ENCODE results near the gene BARX2. TPM values are rescaled to one million over a fixed set of nuclear protein-coding genes. Genes with fewer than 3 reads are reported as not detected.

BARX2 gene
- total and polyA plus RNA-seq, 9 donors: 0.06 to 6.2 (median 0.35) TPM; not detected in 4

DNA sequence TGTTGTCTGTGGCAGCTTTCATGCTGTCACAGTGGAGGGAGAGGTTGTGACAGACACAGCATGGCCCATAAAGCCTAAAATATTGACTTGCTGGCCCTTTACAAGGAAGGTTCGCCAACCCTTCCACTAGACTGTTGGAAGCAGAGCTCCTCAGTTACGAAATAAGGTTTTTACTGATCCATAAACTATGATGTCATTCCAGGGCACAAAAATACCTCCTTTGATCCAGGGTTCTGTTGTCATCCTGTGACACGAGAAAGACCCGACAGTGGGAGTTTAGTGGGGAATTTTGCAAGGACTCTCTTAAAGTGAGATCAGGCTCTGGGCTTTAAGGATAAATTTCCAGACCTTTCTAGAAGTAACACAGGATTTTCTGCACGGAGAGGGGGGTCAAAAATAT lies 15.7 kb downstream of the BARX2 start:
- TF ChIP-seq, protein P1, sequence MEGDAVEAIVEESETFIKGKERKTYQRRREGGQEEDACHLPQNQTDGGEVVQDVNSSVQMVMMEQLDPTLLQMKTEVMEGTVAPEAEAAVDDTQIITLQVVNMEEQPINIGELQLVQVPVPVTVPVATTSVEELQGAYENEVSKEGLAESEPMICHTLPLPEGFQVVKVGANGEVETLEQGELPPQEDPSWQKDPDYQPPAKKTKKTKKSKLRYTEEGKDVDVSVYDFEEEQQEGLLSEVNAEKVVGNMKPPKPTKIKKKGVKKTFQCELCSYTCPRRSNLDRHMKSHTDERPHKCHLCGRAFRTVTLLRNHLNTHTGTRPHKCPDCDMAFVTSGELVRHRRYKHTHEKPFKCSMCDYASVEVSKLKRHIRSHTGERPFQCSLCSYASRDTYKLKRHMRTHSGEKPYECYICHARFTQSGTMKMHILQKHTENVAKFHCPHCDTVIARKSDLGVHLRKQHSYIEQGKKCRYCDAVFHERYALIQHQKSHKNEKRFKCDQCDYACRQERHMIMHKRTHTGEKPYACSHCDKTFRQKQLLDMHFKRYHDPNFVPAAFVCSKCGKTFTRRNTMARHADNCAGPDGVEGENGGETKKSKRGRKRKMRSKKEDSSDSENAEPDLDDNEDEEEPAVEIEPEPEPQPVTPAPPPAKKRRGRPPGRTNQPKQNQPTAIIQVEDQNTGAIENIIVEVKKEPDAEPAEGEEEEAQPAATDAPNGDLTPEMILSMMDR (IDR thresholded peaks at IDR 0.05): no peak
- no peak for TF ChIP-seq EP300 (IDR thresholded peaks at IDR 0.05)
- TF ChIP-seq POLR2A (IDR thresholded peaks at IDR 0.05): no peak
- no peak for DNase-seq
- Histone ChIP-seq H3K27ac (no peak overlapping the region), H3K4me3 (no peak overlapping the region), H3K4me1 (ENCODE audit: insufficient read depth) (no peaks in the 10 kb centered on the region), H3K9me3 (no peaks in the 10 kb centered on the region), H3K27me3 (no peaks in the 10 kb centered on the region), H3K36me3 (no peaks in the 10 kb centered on the region)
- intact Hi-C loops (cut with DNase I): no loop called here
- 46 to 57% (median 52%) methylated on average over 5 of the region's 5 CpGs for WGBS, 3 donors

DNA sequence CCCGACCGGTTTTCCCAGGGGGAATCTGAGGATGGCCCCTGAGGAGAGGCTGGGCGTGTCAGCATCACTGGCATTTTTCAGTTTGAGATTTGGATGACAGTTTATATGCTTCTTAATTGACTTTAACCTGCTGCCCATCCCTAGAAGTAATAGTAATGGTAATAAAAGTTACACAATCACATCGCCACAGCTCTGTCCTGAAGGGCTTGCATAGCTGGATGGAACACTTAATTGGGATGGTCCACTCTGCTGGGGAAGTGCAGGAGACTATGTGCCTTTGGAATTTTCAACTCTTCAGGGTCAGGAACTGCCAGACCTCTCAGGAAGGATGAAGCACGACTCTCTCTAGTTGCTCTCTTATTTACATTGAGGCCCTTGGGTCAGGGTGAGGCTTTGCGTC lies 16.2 kb downstream of the BARX2 start:
- DNase-seq: no peak
- 64 to 71% (median 67%) methylated on average over 6 of the region's 6 CpGs for WGBS, 3 donors
- Histone ChIP-seq H3K36me3 (no peaks in the 10 kb centered on the region), H3K4me3 (no peak overlapping the region), H3K9me3 (no peaks in the 10 kb centered on the region), H3K27me3 (no peaks in the 10 kb centered on the region), H3K4me1 (ENCODE audit: insufficient read depth) (no peaks in the 10 kb centered on the region), H3K27ac (no peak overlapping the region)
- intact Hi-C loops (cut with DNase I): no loop called here
- TF ChIP-seq, protein P1 (IDR thresholded peaks at IDR 0.05): no peak
- TF ChIP-seq EP300 (IDR thresholded peaks at IDR 0.05): no peak
- TF ChIP-seq POLR2A (IDR thresholded peaks at IDR 0.05): no peak

DNA sequence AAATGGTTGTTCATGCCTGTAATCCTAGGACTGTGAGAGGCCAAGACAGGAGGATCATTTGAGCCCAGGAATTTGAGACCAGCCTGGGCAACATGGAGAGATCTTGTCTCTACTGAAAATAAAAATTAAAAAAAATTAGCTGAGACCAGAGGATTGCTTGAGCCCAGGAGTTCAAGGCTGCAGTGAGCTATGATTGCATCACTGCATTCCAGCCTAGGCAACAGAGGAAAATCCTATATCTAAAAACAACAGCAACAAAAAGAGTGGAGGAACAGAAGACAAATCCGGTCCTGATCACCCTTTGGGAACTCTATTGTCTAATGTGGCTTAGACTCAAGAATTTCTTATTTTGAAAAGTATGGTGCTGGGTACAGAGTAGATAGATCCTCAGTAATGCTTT lies 17.3 kb downstream of the BARX2 start:
- WGBS, 3 donors: 20 to 45% (median 32%) methylated on average over 1 of the region's 1 CpG
- no peaks in the 10 kb centered on the region for H3K36me3 ChIP-seq
- H3K27ac ChIP-seq: no peak overlapping the region
- no peaks in the 10 kb centered on the region for H3K9me3 ChIP-seq
- H3K4me3 ChIP-seq: no peak overlapping the region
- no peaks in the 10 kb centered on the region for H3K4me1 ChIP-seq (ENCODE audit: insufficient read depth)
- intact Hi-C loops (cut with DNase I): no loop called here
- TF ChIP-seq, protein P1 (IDR thresholded peaks at IDR 0.05): no peak
- TF ChIP-seq EP300 (IDR thresholded peaks at IDR 0.05) (no peak), POLR2A (IDR thresholded peaks at IDR 0.05) (no peak)
- no peaks in the 10 kb centered on the region for H3K27me3 ChIP-seq
- no peak for DNase-seq

DNA sequence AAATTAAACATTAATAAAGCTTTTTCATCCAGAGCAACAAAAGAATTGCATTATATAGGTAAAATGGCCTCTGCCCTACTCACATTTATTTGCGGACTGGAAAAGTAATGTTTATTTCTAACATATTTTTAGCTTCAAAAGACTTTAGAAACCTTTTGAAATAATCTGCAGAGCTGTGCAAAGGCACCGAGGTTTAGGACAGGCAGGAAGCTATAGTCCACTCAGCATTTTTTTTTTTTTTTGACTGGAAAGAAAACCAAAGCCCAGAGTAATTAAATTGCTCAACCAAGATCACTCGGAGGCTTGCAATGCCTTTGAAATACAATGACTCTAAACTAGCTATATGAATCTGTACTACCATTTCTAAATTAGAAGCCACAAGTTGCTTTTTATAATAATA lies 19.1 kb downstream of the BARX2 start:
- Histone ChIP-seq H3K36me3 (no peaks in the 10 kb centered on the region), H3K27me3 (no peaks in the 10 kb centered on the region), H3K4me3 (no peak overlapping the region), H3K27ac (no peak overlapping the region), H3K4me1 (ENCODE audit: insufficient read depth) (no peaks in the 10 kb centered on the region), H3K9me3 (no peaks in the 10 kb centered on the region)
- no peak for DNase-seq
- TF ChIP-seq POLR2A (IDR thresholded peaks at IDR 0.05): no peak
- TF ChIP-seq, protein P1 (IDR thresholded peaks at IDR 0.05): no peak
- no peak for TF ChIP-seq EP300 (IDR thresholded peaks at IDR 0.05)
- 74 to 79% (median 75%) methylated on average over 3 of the region's 3 CpGs for WGBS, 3 donors
- intact Hi-C loops (cut with DNase I): no loop called here

DNA sequence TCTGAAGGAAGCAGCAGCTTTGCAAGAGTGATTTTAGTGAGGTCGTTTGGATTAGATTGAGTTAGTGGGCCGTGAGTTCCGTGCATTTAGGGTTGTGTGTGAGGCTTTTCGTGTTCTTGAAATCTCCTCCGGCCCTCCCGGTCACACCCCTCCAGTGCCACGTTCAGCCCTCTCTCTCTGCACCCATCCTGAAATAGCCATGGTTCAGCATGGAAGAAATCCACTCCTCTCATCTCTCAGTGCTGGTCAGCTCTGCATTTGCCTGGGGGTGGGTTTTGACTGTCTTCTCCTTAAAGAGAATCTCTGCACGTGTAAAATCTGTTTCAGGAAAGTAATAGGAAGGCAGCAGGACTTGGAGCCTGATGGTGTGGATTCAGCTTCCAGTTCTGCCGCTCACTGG lies 19.8 kb downstream of the BARX2 start:
- Histone ChIP-seq H3K36me3 (no peaks in the 10 kb centered on the region), H3K27me3 (no peaks in the 10 kb centered on the region), H3K27ac (no peak overlapping the region), H3K9me3 (no peaks in the 10 kb centered on the region), H3K4me1 (ENCODE audit: insufficient read depth) (no peaks in the 10 kb centered on the region), H3K4me3 (no peak overlapping the region)
- TF ChIP-seq POLR2A (IDR thresholded peaks at IDR 0.05) (no peak), EP300 (IDR thresholded peaks at IDR 0.05) (no peak)
- 26 to 39% (median 27%) methylated on average over 9 of the region's 9 CpGs for WGBS, 3 donors
- intact Hi-C loops (cut with DNase I): no loop called here
- no peak for DNase-seq
